HUES48 (cell line): Measurements from ENCODE around the gene AP4M1.

ENCODE experiments used
- H3K27ac ChIP-seq: one replicate; pipeline ENCODE4 v1.7.0; 2013; ENCODE audit warnings: low read depth, low read length, inconsistent platforms
- H3K27me3 ChIP-seq: 2 replicates; pipeline ENCODE4 v1.6.1; 2013; ENCODE audit warnings: mild to moderate bottlenecking, low read length; ENCODE audit not compliant: control insufficient read depth, insufficient read depth
- H3K36me3 ChIP-seq: 2 replicates; pipeline ENCODE4 v1.6.1; 2013; ENCODE audit warnings: low read length; ENCODE audit not compliant: control insufficient read depth, insufficient read depth
- H3K4me1 ChIP-seq: 2 replicates; pipeline ENCODE4 v1.6.1; 2013; ENCODE audit warnings: mild to moderate bottlenecking, low read length; ENCODE audit not compliant: control insufficient read depth, insufficient read depth
- H3K4me3 ChIP-seq: 2 replicates; pipeline ENCODE4 v1.5.1; 2013; ENCODE audit warnings: mild to moderate bottlenecking, low read depth, low read length
- H3K9ac ChIP-seq: 2 replicates; pipeline ENCODE4 v1.6.1; 2013; ENCODE audit warnings: mild to moderate bottlenecking, low read depth, low read length, moderate library complexity
- H3K9me3 ChIP-seq: 2 replicates; pipeline ENCODE4 v1.6.1; 2013; ENCODE audit warnings: low read length; ENCODE audit not compliant: control insufficient read depth, insufficient read depth

The AP4M1 gene

GRCh38 chr7:100095289-100095688, 6.2 kb upstream of the AP4M1 start:
- Histone ChIP-seq H3K9ac (no peak overlapping the region), H3K27me3 (no peaks in the 10 kb centered on the region), H3K36me3 (peaks cover 96% of the 10 kb centered on the region), H3K9me3 (no peaks in the 10 kb centered on the region), H3K4me1 (peaks cover 5% of the 10 kb centered on the region; the same call in 1 of the 2 replicates), H3K4me3 (no peak overlapping the region), H3K27ac (no peak overlapping the region)

- H3K4me1 ChIP-seq, result peaks cover 5% of the 10 kb centered on the region; the same call in 1 of the 2 replicates
- H3K9me3 ChIP-seq, result no peaks in the 10 kb centered on the region
- no peaks in the 10 kb centered on the region for H3K27me3 ChIP-seq
- H3K36me3 ChIP-seq, result peaks cover 92% of the 10 kb centered on the region
- H3K4me3 ChIP-seq, result no peak overlapping the region
- H3K9ac ChIP-seq, result no peak overlapping the region
- peak overlapping the region; percentile 7 for H3K27ac ChIP-seq
Observed at GRCh38 chr7:100095704-100096103, 5.7 kb upstream of the AP4M1 start.

GRCh38 chr7:100098913-100099312, 2.5 kb upstream of the AP4M1 start:
- 0 out of 2 replicates have a peak overlapping the region, but pooled peaks have one; percentile 100 for H3K9ac ChIP-seq
- H3K4me1 ChIP-seq, result peaks cover 10% of the 10 kb centered on the region; the same call in 1 of the 2 replicates
- H3K27ac ChIP-seq, result peak overlapping the region; percentile 100
- H3K9me3 ChIP-seq, result no peaks in the 10 kb centered on the region
- H3K4me3 ChIP-seq, result no peak overlapping the region
- no peaks in the 10 kb centered on the region for H3K27me3 ChIP-seq
- peaks cover 69% of the 10 kb centered on the region for H3K36me3 ChIP-seq

- peak overlapping the region; percentile 96 for H3K4me3 ChIP-seq
Observed at GRCh38 chr7:100099452-100099851, 2.0 kb upstream of the AP4M1 start.

GRCh38 chr7:100100420-100101015, 925 bp upstream of the AP4M1 start:
- peak overlapping the region; percentile 100 for H3K27ac ChIP-seq
- peak overlapping the region; percentile 100 for H3K9ac ChIP-seq
- H3K36me3 ChIP-seq, result peaks cover 64% of the 10 kb centered on the region
- peaks cover 10% of the 10 kb centered on the region; the same call in 1 of the 2 replicates for H3K4me1 ChIP-seq
- H3K27me3 ChIP-seq, result no peaks in the 10 kb centered on the region
- peak overlapping the region; percentile 96 for H3K4me3 ChIP-seq
- H3K9me3 ChIP-seq, result no peaks in the 10 kb centered on the region

More at GRCh38 chr7:100099452-100099851, 2.0 kb upstream of the AP4M1 start:
- H3K4me1 ChIP-seq, result peaks cover 10% of the 10 kb centered on the region; the same call in 1 of the 2 replicates
- peaks cover 67% of the 10 kb centered on the region for H3K36me3 ChIP-seq
- H3K27me3 ChIP-seq, result no peaks in the 10 kb centered on the region
- peak overlapping the region; percentile 100 for H3K9ac ChIP-seq
- H3K9me3 ChIP-seq, result no peaks in the 10 kb centered on the region
- H3K27ac ChIP-seq, result peak overlapping the region; percentile 100

- Histone ChIP-seq H3K36me3 (peaks cover 65% of the 10 kb centered on the region), H3K27me3 (no peaks in the 10 kb centered on the region), H3K9ac (0 out of 2 replicates have a peak overlapping the region, but pooled peaks have one; percentile 100), H3K9me3 (no peaks in the 10 kb centered on the region), H3K4me1 (peaks cover 10% of the 10 kb centered on the region; the same call in 1 of the 2 replicates), H3K4me3 (no peak overlapping the region; the same call in 1 of the 2 replicates), H3K27ac (no peak overlapping the region)
Observed at GRCh38 chr7:100102950-100103840, 1.8 kb downstream of the AP4M1 start.

GRCh38 chr7:100105534-100105933, 4.1 kb downstream of the AP4M1 start:
- Histone ChIP-seq H3K9ac (no peak overlapping the region), H3K9me3 (no peaks in the 10 kb centered on the region), H3K27ac (no peak overlapping the region), H3K36me3 (peaks cover 67% of the 10 kb centered on the region), H3K4me3 (no peak overlapping the region), H3K27me3 (no peaks in the 10 kb centered on the region), H3K4me1 (0 out of 2 replicates have a peak, but pooled peaks cover 5% of the 10 kb centered on the region)

- Histone ChIP-seq H3K4me1 (0 out of 2 replicates have a peak, but pooled peaks cover 5% of the 10 kb centered on the region), H3K36me3 (peaks cover 77% of the 10 kb centered on the region), H3K9me3 (no peaks in the 10 kb centered on the region), H3K9ac (no peak overlapping the region), H3K27ac (no peak overlapping the region), H3K27me3 (no peaks in the 10 kb centered on the region), H3K4me3 (no peak overlapping the region)
Observed at GRCh38 chr7:100106633-100107032, 5.2 kb downstream of the AP4M1 start.

GRCh38 chr7:100107125-100107737, 5.8 kb downstream of the AP4M1 start:
- no peak overlapping the region for H3K9ac ChIP-seq
- 0 out of 2 replicates have a peak, but pooled peaks cover 4% of the 10 kb centered on the region for H3K4me1 ChIP-seq
- H3K27me3 ChIP-seq, result no peaks in the 10 kb centered on the region
- H3K4me3 ChIP-seq, result no peak overlapping the region
- H3K36me3 ChIP-seq, result peaks cover 83% of the 10 kb centered on the region
- no peaks in the 10 kb centered on the region for H3K9me3 ChIP-seq
- no peak overlapping the region for H3K27ac ChIP-seq

- no peaks in the 10 kb centered on the region for H3K27me3 ChIP-seq
- H3K9ac ChIP-seq, result no peak overlapping the region
- no peaks in the 10 kb centered on the region for H3K9me3 ChIP-seq
- no peaks in the 10 kb centered on the region for H3K4me1 ChIP-seq
- peaks cover 88% of the 10 kb centered on the region for H3K36me3 ChIP-seq
- H3K4me3 ChIP-seq, result no peak overlapping the region
- no peak overlapping the region for H3K27ac ChIP-seq
Observed at GRCh38 chr7:100107890-100108289, 6.4 kb downstream of the AP4M1 start.
